A549 (cell line): ENCODE measurements around the gene PIK3R2. TPM values are rescaled to one million over a fixed set of nuclear protein-coding genes. Genes with fewer than 3 reads are reported as not detected.
A peak's percentile ranks its signal among the peaks of the same experiment; 100 is the strongest.

Experiments used
- ATAC-seq, 2 experiments: fragments of 200-7000 bp in 1 of 2; fragments of >200 bp in 1 of 2; cut with Nextera tagmentation in 1 of 2; cut with Tn5 transposase in 1 of 2; 3 replicates each; pipeline versions ENCODE4 v1.8.0 to v1.9.1; 2018 to 2020; ENCODE audit warnings: mild to moderate bottlenecking in 1 of 2, moderate library complexity in 1 of 2
- CTCF ChIA-PET: fragments of 300-600 bp; sonication (Branson Sonifier 250); formaldehyde crosslinking; extraction: SDS; loops from one replicate; lab custom pipeline; 2021; ENCODE audit warnings: antibody characterized with exemption, inconsistent platforms; lab: Yijun Ruan, JAX
- POLR2A ChIA-PET: fragments of 350-600 bp; formaldehyde crosslinking; extraction: SDS; loops from one replicate; lab custom pipeline; 2021; ENCODE audit warnings: antibody characterized with exemption, inconsistent platforms; lab: Yijun Ruan, JAX
- DNase-seq, 2 experiments: peaks; one replicate each; pipeline versions ENCODE4 v3.0.0 to v3.0.0-alpha.2; 2011 to 2016; ENCODE audit warnings: low read depth in 1 of 2, low spot score in 1 of 2
- FAIRE-seq: peaks from 2 replicates; lab custom pipeline; 2011; peaks lifted over from hg19 to GRCh38; lab: Jason Lieb, UNC
- H3K27ac ChIP-seq, 2 experiments: fragments of >200 bp; sonication (Bioruptor Twin); formaldehyde crosslinking; 3 replicates each; pipeline ENCODE4 v1.5.1; 2016 to 2017
- H3K4me1 ChIP-seq: fragments of >200 bp; sonication (Bioruptor Twin); formaldehyde crosslinking; 3 replicates; pipeline ENCODE4 v1.6.1; 2016
- H3K4me2 ChIP-seq: fragments of >200 bp; sonication (Bioruptor Twin); formaldehyde crosslinking; 3 replicates; pipeline ENCODE4 v1.6.1; 2016
- H3K4me3 ChIP-seq: fragments of >200 bp; sonication (Bioruptor Twin); formaldehyde crosslinking; 3 replicates; pipeline ENCODE4 v1.5.1; 2016
- H3K9me3 ChIP-seq: fragments of >200 bp; sonication (Bioruptor Twin); formaldehyde crosslinking; 3 replicates; pipeline ENCODE4 v1.6.1; 2016
- CTCF ChIP-seq: fragments of >200 bp; sonication (Bioruptor Twin); formaldehyde crosslinking; IDR thresholded peaks from 3 replicates; pipeline ENCODE4 v1.5.1; 2016
- ESRRA ChIP-seq: fragments of 150-350 bp; IDR thresholded peaks from 2 replicates; pipeline ENCODE4 v1.6.1; 2014; ENCODE audit warnings: mild to moderate bottlenecking, low read length, borderline replicate concordance
- MAZ ChIP-seq: fragments of 150-350 bp; IDR thresholded peaks from 2 replicates; pipeline ENCODE4 v1.6.1; 2014; ENCODE audit warnings: antibody characterized with exemption, low read depth, low read length, borderline replicate concordance
- MYC ChIP-seq: IDR thresholded peaks from 2 replicates; pipeline ENCODE4 v1.6.1; 2012; ENCODE audit warnings: mild to moderate bottlenecking, inconsistent platforms, low read length, improper control_type of control experiment, borderline replicate concordance
- PHF8 ChIP-seq: fragments of 200-600 bp; sonication (generic); IDR thresholded peaks from 2 replicates; pipeline ENCODE4 v1.6.1; 2016; ENCODE audit warnings: low read depth, mild to moderate bottlenecking, antibody characterized with exemption, moderate library complexity, borderline replicate concordance
- REST ChIP-seq: fragments of 200-600 bp; sonication (generic); IDR thresholded peaks from 2 replicates; pipeline ENCODE4 v1.6.1; 2016; ENCODE audit warnings: antibody characterized with exemption, mild to moderate bottlenecking, moderate library complexity
- WGBS: methylation state at CpG from one replicate; pipeline ENCODE4 v1.1.6; 2017; ENCODE audit errors: missing lambda C conversion rate; 5-methylcytosine and 5-hydroxymethylcytosine counted together
- polyA plus RNA-seq, 4 experiments: library from polyadenylated mRNA; depleted of rRNA in 3 of 4; stranded (reverse); fragments of >200 nt; fragmentation: RNase III in 1 of 4; extraction: RNeasy Plus Mini Kit Qiagen cat#74134 plus additional on column Dnase treatment in 1 of 4; gene quantifications; 2 replicates in 3 of 4; 3 replicates in 1 of 4; pipeline ENCODE4 v1.2.3, GENCODE V29; 2011 to 2017
- TF ChIP-seq, protein P1 (sequence below): IDR thresholded peaks from 2 replicates; pipeline ENCODE4 v1.6.1; 2012
- TF ChIP-seq, protein P2 (sequence below): fragments of 450-650 bp; IDR thresholded peaks from 2 replicates; pipeline ENCODE4 v1.6.1; 2014; ENCODE audit warnings: antibody characterized with exemption
- TF ChIP-seq, protein P3 (sequence below): fragments of 250-450 bp; sonication (Bioruptor Pico); IDR thresholded peaks from 2 replicates; pipeline ENCODE4 v1.5.0; 2021; ENCODE audit warnings: mild to moderate bottlenecking, moderate library complexity, borderline replicate concordance

The PIK3R2 gene
- polyA plus RNA-seq, 2 of the 4 experiments (the other 2 are of a cell fraction), result 6.7 to 8.3 TPM

DNA sequence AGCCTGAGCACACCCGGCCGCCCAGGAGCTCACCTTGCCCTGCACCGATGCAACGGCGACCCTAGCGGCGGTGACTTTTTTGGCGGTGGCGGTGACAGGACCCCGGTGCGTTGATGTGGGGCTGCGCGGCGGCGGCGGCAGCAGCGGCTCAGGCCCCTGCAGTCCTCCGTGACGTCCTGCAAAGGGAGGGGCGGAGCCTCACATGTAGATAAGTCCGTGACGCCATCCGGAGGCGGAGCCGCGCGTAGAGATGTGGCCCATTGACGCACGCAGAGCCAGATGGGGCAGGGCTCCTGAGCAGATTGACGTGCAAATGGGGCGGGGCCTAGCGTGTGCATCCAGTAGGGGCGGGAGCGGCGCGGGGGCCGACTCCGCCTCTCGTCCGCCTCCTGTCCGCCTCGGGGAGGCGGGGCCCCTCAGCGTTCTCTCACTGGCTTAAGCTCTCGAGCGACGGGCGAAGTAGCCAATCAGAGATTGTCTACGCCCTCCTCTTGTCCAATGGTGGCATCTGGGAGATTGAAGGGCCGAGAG is 51.0 kb downstream of the PIK3R2 start, which contains the start of gene RAB3A:
RAB3A (minus strand) TSS at position 180 of the 531 bp plus-strand sequence. CDS start 1,302 bp downstream, outside the sequence.
- peak within 1 kb of the TSS; percentile 78 to 87 for H3K27ac ChIP-seq
- ATAC-seq (peak; percentile 93 to 96), DNase-seq (peak; percentile 92 to 100), FAIRE-seq (no peak)
- peak within 1 kb of the TSS; percentile 95 for H3K4me2 ChIP-seq
- H3K4me3 ChIP-seq, result peak within 1 kb of the TSS; percentile 57
- WGBS, result no CpG with 5 or more reads among the region's 50 CpGs
- CTCF ChIA-PET, result interaction anchor here (0.6 to 8.9 kb wide), 6 partner anchors 11 to 207 kb away, joined by 3 to 86 read pairs (median 4); partner anchors contain the start of gene MPV17L2
- POLR2A ChIA-PET, result interaction anchor here (1.0 to 2.0 kb wide), 6 partner anchors 9 to 182 kb away, joined by 3 to 14 read pairs (median 5); partner anchors contain the start of genes GDF15, JUND and MPV17L2
- H3K4me1 ChIP-seq, result peaks cover 10% of the 10 kb centered on the region; the same call in 2 of the 3 replicates
- H3K9me3 ChIP-seq, result no peaks in the 10 kb centered on the region
- TF ChIP-seq, protein P1, sequence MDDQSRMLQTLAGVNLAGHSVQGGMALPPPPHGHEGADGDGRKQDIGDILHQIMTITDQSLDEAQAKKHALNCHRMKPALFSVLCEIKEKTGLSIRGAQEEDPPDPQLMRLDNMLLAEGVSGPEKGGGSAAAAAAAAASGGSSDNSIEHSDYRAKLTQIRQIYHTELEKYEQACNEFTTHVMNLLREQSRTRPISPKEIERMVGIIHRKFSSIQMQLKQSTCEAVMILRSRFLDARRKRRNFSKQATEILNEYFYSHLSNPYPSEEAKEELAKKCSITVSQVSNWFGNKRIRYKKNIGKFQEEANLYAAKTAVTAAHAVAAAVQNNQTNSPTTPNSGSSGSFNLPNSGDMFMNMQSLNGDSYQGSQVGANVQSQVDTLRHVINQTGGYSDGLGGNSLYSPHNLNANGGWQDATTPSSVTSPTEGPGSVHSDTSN, result peak; percentile 98
- TF ChIP-seq ESRRA, result no peak
- TF ChIP-seq MYC, result no peak
- TF ChIP-seq, protein P2, sequence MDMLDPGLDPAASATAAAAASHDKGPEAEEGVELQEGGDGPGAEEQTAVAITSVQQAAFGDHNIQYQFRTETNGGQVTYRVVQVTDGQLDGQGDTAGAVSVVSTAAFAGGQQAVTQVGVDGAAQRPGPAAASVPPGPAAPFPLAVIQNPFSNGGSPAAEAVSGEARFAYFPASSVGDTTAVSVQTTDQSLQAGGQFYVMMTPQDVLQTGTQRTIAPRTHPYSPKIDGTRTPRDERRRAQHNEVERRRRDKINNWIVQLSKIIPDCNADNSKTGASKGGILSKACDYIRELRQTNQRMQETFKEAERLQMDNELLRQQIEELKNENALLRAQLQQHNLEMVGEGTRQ, result 0 out of 2 replicates have a peak, but pooled peaks have one; percentile 3

DNA sequence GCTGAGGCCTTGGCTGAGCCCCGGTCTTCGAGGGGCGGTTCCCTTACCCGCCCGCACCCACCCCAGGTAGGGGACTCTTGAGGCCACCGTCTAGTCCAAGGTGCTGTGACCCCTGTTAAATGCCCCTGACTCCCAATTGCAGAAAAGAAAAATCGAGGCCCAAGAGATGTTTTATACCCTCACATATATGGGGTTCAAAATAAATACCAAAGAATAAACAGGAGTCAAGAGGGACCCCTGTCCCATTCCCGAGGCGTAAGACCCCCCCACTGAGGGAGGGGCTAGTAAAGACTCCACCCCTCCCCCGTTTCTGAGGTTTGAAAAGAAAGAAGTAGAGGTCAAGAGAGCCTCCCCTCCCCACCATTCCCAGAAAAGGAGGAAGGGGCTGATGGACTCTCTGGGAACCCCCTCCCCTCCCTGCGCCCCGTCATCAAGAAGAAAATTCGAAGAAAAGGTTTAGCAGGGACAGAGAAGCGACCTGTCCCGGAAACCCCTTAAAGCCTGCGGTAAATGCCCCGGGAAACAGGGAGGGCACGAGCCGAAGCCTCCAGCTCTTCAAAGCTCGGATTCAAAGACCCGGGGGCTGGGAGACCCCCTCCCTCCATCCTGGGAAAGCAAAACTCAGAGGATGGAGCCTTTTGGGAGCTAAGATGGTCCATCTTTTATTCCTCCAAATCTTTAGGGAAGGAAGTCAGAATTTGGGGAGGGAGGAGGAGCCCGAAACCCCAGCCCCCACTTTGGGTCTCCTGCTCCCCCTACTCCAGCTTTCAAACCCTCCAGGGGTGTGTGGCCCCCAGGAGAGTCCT is 51.6 kb downstream of the PIK3R2 start:
- no peaks in the 10 kb centered on the region for H3K9me3 ChIP-seq
- peak overlapping the region; percentile 78 to 87 for H3K27ac ChIP-seq
- TF ChIP-seq PHF8 (0 out of 2 replicates have a peak, but pooled peaks have one; percentile 42), CTCF (no peak), REST (no peak), MAZ (no peak)
- TF ChIP-seq, protein P3, sequence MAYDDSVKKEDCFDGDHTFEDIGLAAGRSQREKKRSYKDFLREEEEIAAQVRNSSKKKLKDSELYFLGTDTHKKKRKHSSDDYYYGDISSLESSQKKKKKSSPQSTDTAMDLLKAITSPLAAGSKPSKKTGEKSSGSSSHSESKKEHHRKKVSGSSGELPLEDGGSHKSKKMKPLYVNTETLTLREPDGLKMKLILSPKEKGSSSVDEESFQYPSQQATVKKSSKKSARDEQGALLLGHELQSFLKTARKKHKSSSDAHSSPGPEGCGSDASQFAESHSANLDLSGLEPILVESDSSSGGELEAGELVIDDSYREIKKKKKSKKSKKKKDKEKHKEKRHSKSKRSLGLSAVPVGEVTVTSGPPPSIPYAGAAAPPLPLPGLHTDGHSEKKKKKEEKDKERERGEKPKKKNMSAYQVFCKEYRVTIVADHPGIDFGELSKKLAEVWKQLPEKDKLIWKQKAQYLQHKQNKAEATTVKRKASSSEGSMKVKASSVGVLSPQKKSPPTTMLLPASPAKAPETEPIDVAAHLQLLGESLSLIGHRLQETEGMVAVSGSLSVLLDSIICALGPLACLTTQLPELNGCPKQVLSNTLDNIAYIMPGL (CRISPR knock-in tag), result no peak
- TF ChIP-seq, all 56 proteins: peak for 1
- DNase-seq (no peak), FAIRE-seq (no peak), ATAC-seq (peak; percentile 35 to 47)
- CTCF ChIA-PET, result interaction anchor here (0.6 to 8.9 kb wide), 6 partner anchors 13 to 98 kb away, joined by 3 to 86 read pairs (median 4); a partner anchor contains a TSS
- Histone ChIP-seq H3K4me1 (peaks cover 10% of the 10 kb centered on the region; the same call in 2 of the 3 replicates), H3K4me3 (peak overlapping the region; percentile 57), H3K4me2 (peak overlapping the region; percentile 95)
- 2% methylated on average over 17 of the region's 22 CpGs for WGBS
- POLR2A ChIA-PET, result interaction anchor here (1.0 to 2.0 kb wide), 6 partner anchors 10 to 181 kb away, joined by 3 to 14 read pairs (median 5); partner anchors contain the start of genes GDF15, JUND and MPV17L2
